K562 (cell line): ENCODE results near the gene AP4S1. TPM values are rescaled to one million over a fixed set of nuclear protein-coding genes. Genes with fewer than 3 reads are reported as not detected.

Experiments
- ELF1 ChIP-seq: fragments of 200-800 bp; sonication (Bioruptor generic); IDR thresholded peaks from 2 replicates; pipeline ENCODE4 v1.6.1; 2016; ENCODE audit warnings: missing genetic modification characterization, missing compliant biosample characterization
- ELK1 ChIP-seq: sonication (generic); formaldehyde crosslinking; IDR thresholded peaks from 2 replicates; pipeline ENCODE4 v1.8.1; 2022; ENCODE audit warnings: missing genetic modification reagents
- IFI16 ChIP-seq: fragments of 250-450 bp; sonication (Bioruptor Pico); IDR thresholded peaks from 2 replicates; pipeline ENCODE4 v2.1.2; 2022; ENCODE audit warnings: mild to moderate bottlenecking, inconsistent platforms
- KLF13 ChIP-seq: fragments of 450-650 bp; IDR thresholded peaks from 2 replicates; pipeline ENCODE4 v1.6.1; 2016; ENCODE audit warnings: missing genetic modification characterization, low read depth, mild to moderate bottlenecking, missing compliant biosample characterization, moderate library complexity, borderline replicate concordance
- KLF16 ChIP-seq: IDR thresholded peaks from 2 replicates; pipeline ENCODE4 v1.6.1; 2016; ENCODE audit warnings: antibody characterized with exemption
- MITF ChIP-seq: IDR thresholded peaks from 2 replicates; pipeline ENCODE4 v1.6.1; 2014; ENCODE audit warnings: antibody characterized with exemption
- MTA3 ChIP-seq: fragments of 450-650 bp; formaldehyde crosslinking; IDR thresholded peaks from 2 replicates; pipeline ENCODE4 v1.6.1; 2017; ENCODE audit warnings: mild to moderate bottlenecking, borderline replicate concordance
- MYC ChIP-seq, 2 experiments: fragments of 250-450 bp in 1 of 2; sonication (Bioruptor Pico) in 1 of 2; IDR thresholded peaks; 2 replicates each; pipeline versions ENCODE4 v1.5.1 to v1.6.1; 2012 to 2021; ENCODE audit warnings: low read depth in 2 of 2, borderline replicate concordance in 1 of 2, improper control_type of control experiment in 1 of 2, low read length in 1 of 2, mild to moderate bottlenecking in 1 of 2, moderate library complexity in 1 of 2
- NFYB ChIP-seq: IDR thresholded peaks from 2 replicates; pipeline ENCODE4 v1.6.1; 2011; ENCODE audit warnings: mild to moderate bottlenecking, moderate library complexity; ENCODE audit not compliant: insufficient read length; ENCODE audit errors: extremely low read depth
- NR4A1 ChIP-seq, 2 experiments: fragments of 250-450 bp in 1 of 2; fragments of 450-650 bp in 1 of 2; sonication (Bioruptor Pico) in 1 of 2; IDR thresholded peaks; 2 replicates each; pipeline versions ENCODE4 v1.4.0 to v1.6.1; 2016 to 2020; ENCODE audit warnings: mild to moderate bottlenecking in 2 of 2, missing compliant biosample characterization in 1 of 2, missing genetic modification characterization in 1 of 2, moderate library complexity in 1 of 2
- PHF20 ChIP-seq: fragments of 450-650 bp; IDR thresholded peaks from 2 replicates; pipeline ENCODE4 v1.6.1; 2018; ENCODE audit not compliant: partially characterized antibody
- PHF8 ChIP-seq: fragments of 200-600 bp; sonication (generic); IDR thresholded peaks from 2 replicates; pipeline ENCODE4 v1.6.1; 2012; ENCODE audit warnings: mixed run types, mild to moderate bottlenecking, inconsistent platforms, low read length, moderate library complexity, borderline replicate concordance
- POLR2H ChIP-seq: IDR thresholded peaks from 2 replicates; pipeline ENCODE4 v1.6.1; 2016; ENCODE audit warnings: missing genetic modification characterization, low read depth, mild to moderate bottlenecking, control low read depth, missing compliant biosample characterization, moderate library complexity
- RBM25 ChIP-seq: fragments of 200-400 bp; formaldehyde crosslinking; IDR thresholded peaks from 2 replicates; pipeline ENCODE4 v1.6.1; 2018; ENCODE audit warnings: low read length, low read depth, moderate library complexity; ENCODE audit not compliant: severe bottlenecking
- ZNF24 ChIP-seq: fragments of 450-650 bp; IDR thresholded peaks from 2 replicates; pipeline ENCODE4 v1.6.1; 2016
- ZNF766 ChIP-seq: fragments of 200-800 bp; sonication (Bioruptor generic); conservative IDR thresholded peaks from 2 replicates; pipeline ENCODE4 v1.6.1; 2016; ENCODE audit warnings: missing genetic modification characterization, missing compliant biosample characterization
- polyA plus RNA-seq, 8 experiments: library from polyadenylated mRNA; depleted of rRNA in 4 of 8; stranded (reverse) in 5 of 8; unstranded in 3 of 8; fragments of >200 nt; fragmentation: Nextera tagmentation in 2 of 8; fragmentation: Illumina TruSeq in 1 of 8; extraction: Ambion mirVana in 2 of 8; extraction: Trizol in 1 of 8; gene quantifications; 2 replicates each; pipeline versions ENCODE4 v1.2.1 to v1.2.3, GENCODE V29; 2011 to 2014; ENCODE audit warnings: inconsistent platforms in 1 of 8, missing spikeins in 1 of 8
- total RNA-seq, 7 experiments: library from RNA; depleted of rRNA in 6 of 7; stranded (reverse); fragments of >200 nt in 6 of 7; fragmentation: Illumina TruSeq in 2 of 7; extraction: Trizol in 2 of 7; gene quantifications; 2 replicates each; pipeline versions ENCODE4 v1.2.1 to v1.2.3, GENCODE V29; 2011 to 2021; ENCODE audit warnings: low replicate concordance in 1 of 7
- TF ChIP-seq, protein P1 (sequence below): fragments of 450-650 bp; formaldehyde crosslinking; IDR thresholded peaks from 2 replicates; pipeline ENCODE4 v1.4.0; 2022; ENCODE audit warnings: missing genetic modification characterization
- TF ChIP-seq, protein P2 (sequence below): sonication (generic); IDR thresholded peaks from 2 replicates; pipeline ENCODE4 v1.6.1; 2016
- TF ChIP-seq, protein P3 (sequence below), 2 experiments: fragments of 450-650 bp in 1 of 2; sonication (generic) in 1 of 2; formaldehyde crosslinking in 1 of 2; IDR thresholded peaks in 1 of 2; conservative IDR thresholded peaks in 1 of 2; 2 replicates each; pipeline versions ENCODE4 v1.6.1 to v1.8.1; 2016 to 2023; ENCODE audit warnings: mild to moderate bottlenecking in 2 of 2, moderate library complexity in 2 of 2, inconsistent platforms in 1 of 2, missing genetic modification reagents in 1 of 2

The AP4S1 gene
- total and polyA plus RNA-seq, 9 of the 15 experiments (the other 6 are each of a cell fraction or from before 2014, with no cell fraction given) = 3.7 to 7.8 (median 5.9) TPM

DNA sequence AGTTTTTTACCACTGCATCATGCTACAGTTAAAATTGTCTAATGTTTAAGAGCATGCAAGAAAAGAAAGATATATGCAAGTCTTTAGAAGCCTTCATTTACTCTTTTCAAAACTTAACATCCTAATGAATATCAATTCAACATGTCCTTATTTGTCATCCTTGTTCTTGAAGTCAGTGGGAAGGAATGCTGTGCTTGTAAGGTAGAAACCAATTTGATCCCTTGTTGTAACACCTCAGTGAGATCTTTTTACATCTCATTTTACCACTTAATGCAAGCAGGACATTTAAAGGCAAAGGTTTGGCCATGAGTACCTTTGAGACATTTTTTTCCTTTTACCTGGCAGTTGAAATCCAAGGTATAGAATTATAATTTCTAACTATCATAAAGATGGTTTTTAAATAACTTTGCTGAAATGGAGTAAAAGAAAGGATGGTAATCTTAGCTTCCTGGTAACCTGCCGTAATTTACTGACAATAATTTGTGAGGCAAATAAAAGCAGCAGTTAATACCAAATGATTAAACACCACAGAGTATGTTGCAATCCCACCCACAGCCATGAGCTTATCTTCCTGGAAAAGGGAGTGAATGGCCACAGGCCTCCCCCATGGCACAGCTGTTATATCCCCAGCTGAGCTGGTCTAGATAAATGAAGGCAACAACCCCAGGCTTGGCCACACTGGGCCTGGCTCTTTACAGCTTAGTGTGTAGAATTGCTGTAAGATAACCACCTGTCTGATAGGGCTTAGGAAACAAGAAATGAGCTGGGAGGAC, 33.9 kb downstream of the AP4S1 start (continued):
- TF ChIP-seq, protein P1, sequence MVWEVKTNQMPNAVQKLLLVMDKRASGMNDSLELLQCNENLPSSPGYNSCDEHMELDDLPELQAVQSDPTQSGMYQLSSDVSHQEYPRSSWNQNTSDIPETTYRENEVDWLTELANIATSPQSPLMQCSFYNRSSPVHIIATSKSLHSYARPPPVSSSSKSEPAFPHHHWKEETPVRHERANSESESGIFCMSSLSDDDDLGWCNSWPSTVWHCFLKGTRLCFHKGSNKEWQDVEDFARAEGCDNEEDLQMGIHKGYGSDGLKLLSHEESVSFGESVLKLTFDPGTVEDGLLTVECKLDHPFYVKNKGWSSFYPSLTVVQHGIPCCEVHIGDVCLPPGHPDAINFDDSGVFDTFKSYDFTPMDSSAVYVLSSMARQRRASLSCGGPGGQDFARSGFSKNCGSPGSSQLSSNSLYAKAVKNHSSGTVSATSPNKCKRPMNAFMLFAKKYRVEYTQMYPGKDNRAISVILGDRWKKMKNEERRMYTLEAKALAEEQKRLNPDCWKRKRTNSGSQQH (CRISPR knock-in tag) = 0 out of 2 replicates have a peak, but pooled peaks have one; percentile 64
- TF ChIP-seq KLF16 = peak; percentile 100
- TF ChIP-seq PHF8 = no peak
- TF ChIP-seq PHF20 = no peak
- TF ChIP-seq ELF1 (tag) = no peak
- peak; percentile 48; the same call in 1 of the 2 replicates for TF ChIP-seq POLR2H (tag)
- TF ChIP-seq ZNF766 (CRISPR knock-in tag) = peak; percentile 96
- TF ChIP-seq, protein P2, sequence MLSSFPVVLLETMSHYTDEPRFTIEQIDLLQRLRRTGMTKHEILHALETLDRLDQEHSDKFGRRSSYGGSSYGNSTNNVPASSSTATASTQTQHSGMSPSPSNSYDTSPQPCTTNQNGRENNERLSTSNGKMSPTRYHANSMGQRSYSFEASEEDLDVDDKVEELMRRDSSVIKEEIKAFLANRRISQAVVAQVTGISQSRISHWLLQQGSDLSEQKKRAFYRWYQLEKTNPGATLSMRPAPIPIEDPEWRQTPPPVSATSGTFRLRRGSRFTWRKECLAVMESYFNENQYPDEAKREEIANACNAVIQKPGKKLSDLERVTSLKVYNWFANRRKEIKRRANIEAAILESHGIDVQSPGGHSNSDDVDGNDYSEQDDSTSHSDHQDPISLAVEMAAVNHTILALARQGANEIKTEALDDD = peak; percentile 83
- TF ChIP-seq, protein P3, sequence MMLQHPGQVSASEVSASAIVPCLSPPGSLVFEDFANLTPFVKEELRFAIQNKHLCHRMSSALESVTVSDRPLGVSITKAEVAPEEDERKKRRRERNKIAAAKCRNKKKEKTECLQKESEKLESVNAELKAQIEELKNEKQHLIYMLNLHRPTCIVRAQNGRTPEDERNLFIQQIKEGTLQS (IDR thresholded peaks at IDR 0.05) = peak; percentile 89
- TF ChIP-seq, protein P3 (CRISPR knock-in tag; conservative IDR thresholded peaks at IDR 0.05) = no peak
- no peak for TF ChIP-seq NFYB
- TF ChIP-seq RBM25 = no peak
- peak; percentile 74 for TF ChIP-seq MYC (IDR thresholded peaks at IDR 0.05; ENCODE audit: low read depth, low read length)
- TF ChIP-seq MYC (CRISPR knock-in tag; IDR thresholded peaks at IDR 0.05; ENCODE audit: borderline replicate concordance, low read depth) = no peak
- TF ChIP-seq IFI16 (CRISPR knock-in tag) = no peak
- peak; percentile 62; the same call in 1 of the 2 replicates for TF ChIP-seq MTA3
- TF ChIP-seq ZNF24 = peak; percentile 67; the same call in 1 of the 2 replicates
- TF ChIP-seq NR4A1 (CRISPR knock-in tag; IDR thresholded peaks at IDR 0.05) = no peak
- TF ChIP-seq NR4A1 (tag; IDR thresholded peaks at IDR 0.05) = peak; percentile 89
- no peak for TF ChIP-seq ELK1
- no peak for TF ChIP-seq KLF13 (tag)
- peak; percentile 80 for TF ChIP-seq MITF
